Memory B cell (primary cell): Measurements from ENCODE around the gene ZNF675.
"Not testable (repeated sequence)": the region's sequence is repeated elsewhere in the genome, so short reads cannot be mapped to it uniquely, and the experiment has no call there.

Experiments used
- ATAC-seq: fragments of 150-1000 bp; cut with Tn5 transposase; 2 replicates; pipeline ENCODE4 v1.10.0; 2021; ENCODE audit warnings: low read depth, mild to moderate bottlenecking, moderate library complexity
- DNase-seq, 2 donors: peaks; one replicate each; pipeline ENCODE4 v3.0.0; 2022; ENCODE audit warnings: low spot score in 2 of 2
- H3K27ac Mint-ChIP-seq: one replicate; pipeline ENCODE4 v1.8.0; 2022; ENCODE audit warnings: mild to moderate bottlenecking, moderate library complexity, mixed read lengths
- H3K27me3 Mint-ChIP-seq: one replicate; pipeline ENCODE4 v1.8.0; 2022; ENCODE audit warnings: mixed read lengths
- H3K36me3 Mint-ChIP-seq: one replicate; pipeline ENCODE4 v1.8.0; 2022; ENCODE audit warnings: mild to moderate bottlenecking, mixed read lengths
- H3K4me1 Mint-ChIP-seq: one replicate; pipeline ENCODE4 v1.8.0; 2022; ENCODE audit warnings: mixed read lengths
- H3K4me3 Mint-ChIP-seq: one replicate; pipeline ENCODE4 v1.8.0; 2022; ENCODE audit warnings: mild to moderate bottlenecking, moderate library complexity, mixed read lengths
- H3K9me3 Mint-ChIP-seq: one replicate; pipeline ENCODE4 v1.8.0; 2022; ENCODE audit warnings: mixed read lengths

ZNF675 gene

GRCh38 chr19:23649817-23650216 is 37.2 kb downstream of the ZNF675 start:
- not testable (repeated sequence) for ATAC-seq, H3K4me3 Mint-ChIP-seq, H3K27ac Mint-ChIP-seq, H3K27me3 Mint-ChIP-seq, H3K4me1 Mint-ChIP-seq, DNase-seq
- peaks cover 22% of the 10 kb centered on the region for H3K9me3 Mint-ChIP-seq
- H3K36me3 Mint-ChIP-seq: peaks cover 20% of the 10 kb centered on the region
